ENCODE measurements around the gene FYB1. TPM values are rescaled to one million over a fixed set of nuclear protein-coding genes. Genes with fewer than 3 reads are reported as not detected.

FYB1 gene
- total RNA-seq, 1 donor from 2014 or later: 0.31 TPM

GRCh38 chr5:39138892-39139291, 80.5 kb downstream of the FYB1 start:
- TF ChIP-seq CTCF (IDR thresholded peaks at IDR 0.05; ENCODE audit: unreplicated experiment): no peak
- no peak overlapping the region for H3K27ac Mint-ChIP-seq (ENCODE audit: unreplicated experiment)
- H3K36me3 Mint-ChIP-seq (ENCODE audit: low read depth, unreplicated experiment): no peaks in the 10 kb centered on the region
- no peaks in the 10 kb centered on the region for H3K9me3 Mint-ChIP-seq (ENCODE audit: unreplicated experiment)
- H3K4me3 Mint-ChIP-seq (ENCODE audit: unreplicated experiment): no peak overlapping the region
- no peak for DNase-seq (ENCODE audit: low spot score)
- no peaks in the 10 kb centered on the region for H3K4me1 Mint-ChIP-seq (ENCODE audit: unreplicated experiment)
- no peaks in the 10 kb centered on the region for H3K27me3 Mint-ChIP-seq (ENCODE audit: unreplicated experiment)

- Mint-ChIP-seq H3K27ac (ENCODE audit: unreplicated experiment) (no peak overlapping the region), H3K36me3 (ENCODE audit: low read depth, unreplicated experiment) (no peaks in the 10 kb centered on the region), H3K4me3 (ENCODE audit: unreplicated experiment) (no peak overlapping the region)
Measured at GRCh38 chr5:39137819-39138451, 81.4 kb downstream of the FYB1 start.

GRCh38 chr5:39137391-39137790, 82.0 kb downstream of the FYB1 start:
- no peak overlapping the region for H3K4me3 Mint-ChIP-seq (ENCODE audit: unreplicated experiment)
- H3K27ac Mint-ChIP-seq (ENCODE audit: unreplicated experiment): no peak overlapping the region
- TF ChIP-seq CTCF (IDR thresholded peaks at IDR 0.05; ENCODE audit: unreplicated experiment): no peak
- no peaks in the 10 kb centered on the region for H3K36me3 Mint-ChIP-seq (ENCODE audit: low read depth, unreplicated experiment)
- H3K4me1 Mint-ChIP-seq (ENCODE audit: unreplicated experiment): no peaks in the 10 kb centered on the region
- no peak for DNase-seq (ENCODE audit: low spot score)
- H3K9me3 Mint-ChIP-seq (ENCODE audit: unreplicated experiment): no peaks in the 10 kb centered on the region
- no peaks in the 10 kb centered on the region for H3K27me3 Mint-ChIP-seq (ENCODE audit: unreplicated experiment)

More at GRCh38 chr5:39137819-39138451, 81.4 kb downstream of the FYB1 start:
- no peak for DNase-seq (ENCODE audit: low spot score)
- TF ChIP-seq CTCF (IDR thresholded peaks at IDR 0.05; ENCODE audit: unreplicated experiment): no peak
- H3K27me3 Mint-ChIP-seq (ENCODE audit: unreplicated experiment): no peaks in the 10 kb centered on the region
- H3K4me1 Mint-ChIP-seq (ENCODE audit: unreplicated experiment): no peaks in the 10 kb centered on the region
- no peaks in the 10 kb centered on the region for H3K9me3 Mint-ChIP-seq (ENCODE audit: unreplicated experiment)

- no peak overlapping the region for H3K4me3 Mint-ChIP-seq (ENCODE audit: unreplicated experiment)
- H3K27ac Mint-ChIP-seq (ENCODE audit: unreplicated experiment): no peak overlapping the region
- no peak for TF ChIP-seq CTCF (IDR thresholded peaks at IDR 0.05; ENCODE audit: unreplicated experiment)
- H3K4me1 Mint-ChIP-seq (ENCODE audit: unreplicated experiment): no peaks in the 10 kb centered on the region
- H3K9me3 Mint-ChIP-seq (ENCODE audit: unreplicated experiment): no peaks in the 10 kb centered on the region
- no peaks in the 10 kb centered on the region for H3K36me3 Mint-ChIP-seq (ENCODE audit: low read depth, unreplicated experiment)
- H3K27me3 Mint-ChIP-seq (ENCODE audit: unreplicated experiment): no peaks in the 10 kb centered on the region
- no peak for DNase-seq (ENCODE audit: low spot score)
Measured at GRCh38 chr5:39132792-39133191, 86.6 kb downstream of the FYB1 start.

- no peak for DNase-seq (ENCODE audit: low spot score)
- no peaks in the 10 kb centered on the region for H3K27me3 Mint-ChIP-seq (ENCODE audit: unreplicated experiment)
- no peak overlapping the region for H3K4me3 Mint-ChIP-seq (ENCODE audit: unreplicated experiment)
- no peaks in the 10 kb centered on the region for H3K4me1 Mint-ChIP-seq (ENCODE audit: unreplicated experiment)
- H3K27ac Mint-ChIP-seq (ENCODE audit: unreplicated experiment): no peak overlapping the region
- no peaks in the 10 kb centered on the region for H3K9me3 Mint-ChIP-seq (ENCODE audit: unreplicated experiment)
- no peaks in the 10 kb centered on the region for H3K36me3 Mint-ChIP-seq (ENCODE audit: low read depth, unreplicated experiment)
- no peak for TF ChIP-seq CTCF (IDR thresholded peaks at IDR 0.05; ENCODE audit: unreplicated experiment)
Measured at GRCh38 chr5:39132128-39132447, 87.3 kb downstream of the FYB1 start.
